SH-SY5Y (cell line): ENCODE data around the gene RAD9A.

Experiments
- GATA2 ChIP-seq: IDR thresholded peaks from 2 replicates; pipeline ENCODE4 v1.6.1; 2011; ENCODE audit warnings: mild to moderate bottlenecking, low read depth, low read length
- GATA3 ChIP-seq: IDR thresholded peaks from 2 replicates; pipeline ENCODE4 v1.6.1; 2011; ENCODE audit warnings: low read depth, mild to moderate bottlenecking, low read length, moderate library complexity

DNA sequence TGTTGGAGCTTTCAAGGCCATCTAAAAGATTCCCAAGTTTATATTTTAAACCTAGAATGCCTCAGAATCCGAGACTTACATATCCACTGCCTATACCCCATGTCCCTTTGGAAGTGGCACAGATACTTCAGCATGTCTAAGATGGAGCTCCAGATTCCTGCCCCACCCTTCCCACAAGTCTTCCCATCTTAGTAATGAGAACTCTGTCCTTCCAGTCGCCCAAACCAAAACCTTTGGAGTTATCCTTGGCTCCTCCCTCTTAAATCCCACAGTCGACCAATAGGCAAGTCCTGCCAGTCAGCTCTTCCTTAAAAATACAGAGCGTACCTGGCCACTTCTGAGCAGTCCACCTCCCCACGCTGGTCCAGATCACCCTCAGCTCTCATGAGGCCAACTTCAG lies 42.8 kb upstream of the RAD9A start:
- TF ChIP-seq GATA3, result no peak
- no peak for TF ChIP-seq GATA2
